IPS-15b (cell line): ENCODE measurements around the gene LONP1.

Source experiments
- H3K27me3 ChIP-seq: one replicate; pipeline ENCODE4 v1.6.1; 2013; ENCODE audit warnings: low read length; ENCODE audit not compliant: control insufficient read depth, insufficient read depth
- H3K36me3 ChIP-seq: one replicate; pipeline ENCODE4 v1.6.1; 2013; ENCODE audit warnings: low read length; ENCODE audit not compliant: control insufficient read depth, insufficient read depth
- H3K4me1 ChIP-seq: one replicate; pipeline ENCODE4 v1.6.1; 2013; ENCODE audit warnings: mild to moderate bottlenecking, low read length; ENCODE audit not compliant: control insufficient read depth, insufficient read depth
- H3K4me3 ChIP-seq: one replicate; pipeline ENCODE4 v1.5.1; 2013; ENCODE audit warnings: low read depth, low read length
- H3K9ac ChIP-seq: one replicate; pipeline ENCODE4 v1.6.1; 2013; ENCODE audit warnings: low read depth, mild to moderate bottlenecking, low read length
- H3K9me3 ChIP-seq: one replicate; pipeline ENCODE4 v1.6.1; 2013; ENCODE audit warnings: mild to moderate bottlenecking, low read length; ENCODE audit not compliant: control insufficient read depth, insufficient read depth

LONP1 gene

DNA sequence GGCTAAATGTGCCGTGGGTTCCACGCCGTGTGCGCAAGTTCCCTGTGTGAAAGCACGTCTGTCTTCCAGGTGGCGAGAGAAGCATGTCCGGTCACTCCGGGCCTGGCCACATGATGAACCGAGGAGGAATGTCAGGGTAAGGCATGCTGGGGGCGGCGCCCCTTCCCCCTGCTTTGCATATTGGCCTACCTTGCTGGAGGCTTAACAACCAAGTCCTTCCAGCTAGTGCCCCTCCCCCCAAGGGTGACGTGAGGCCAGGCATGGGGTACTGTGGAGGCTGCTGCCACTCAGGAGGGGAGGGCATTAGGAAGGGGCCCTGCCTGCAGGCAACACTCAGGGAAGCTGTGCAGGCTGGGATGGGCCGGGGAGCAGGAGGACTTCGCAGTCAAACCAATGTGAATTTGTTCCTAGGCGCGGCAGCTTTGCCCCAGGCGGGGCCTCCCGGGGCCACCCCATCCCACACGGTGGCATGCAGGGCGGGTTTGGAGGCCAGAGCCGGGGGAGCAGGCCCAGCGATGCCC lies 52.1 kb downstream of the LONP1 start:
- H3K27me3 ChIP-seq, result no peaks in the 10 kb centered on the region
- H3K36me3 ChIP-seq, result peaks cover 60% of the 10 kb centered on the region
- no peaks in the 10 kb centered on the region for H3K9me3 ChIP-seq
- peaks cover 4% of the 10 kb centered on the region for H3K4me1 ChIP-seq
- H3K9ac ChIP-seq, result no peak overlapping the region
- no peak overlapping the region for H3K4me3 ChIP-seq

GRCh38 chr19:5666921-5667610 lies 52.9 kb downstream of the LONP1 start:
- peaks cover 60% of the 10 kb centered on the region for H3K36me3 ChIP-seq
- H3K9ac ChIP-seq, result no peak overlapping the region

GRCh38 chr19:5665781-5666513 lies 54.0 kb downstream of the LONP1 start:
- peaks cover 60% of the 10 kb centered on the region for H3K36me3 ChIP-seq
- H3K4me1 ChIP-seq, result peaks cover 4% of the 10 kb centered on the region
- H3K4me3 ChIP-seq, result no peak overlapping the region
- H3K9ac ChIP-seq, result no peak overlapping the region
- H3K27me3 ChIP-seq, result no peaks in the 10 kb centered on the region
- no peaks in the 10 kb centered on the region for H3K9me3 ChIP-seq

More at GRCh38 chr19:5666921-5667610, 52.9 kb downstream of the LONP1 start:
- no peaks in the 10 kb centered on the region for H3K9me3 ChIP-seq
- peaks cover 4% of the 10 kb centered on the region for H3K4me1 ChIP-seq
- H3K27me3 ChIP-seq, result no peaks in the 10 kb centered on the region
- no peak overlapping the region for H3K4me3 ChIP-seq

DNA sequence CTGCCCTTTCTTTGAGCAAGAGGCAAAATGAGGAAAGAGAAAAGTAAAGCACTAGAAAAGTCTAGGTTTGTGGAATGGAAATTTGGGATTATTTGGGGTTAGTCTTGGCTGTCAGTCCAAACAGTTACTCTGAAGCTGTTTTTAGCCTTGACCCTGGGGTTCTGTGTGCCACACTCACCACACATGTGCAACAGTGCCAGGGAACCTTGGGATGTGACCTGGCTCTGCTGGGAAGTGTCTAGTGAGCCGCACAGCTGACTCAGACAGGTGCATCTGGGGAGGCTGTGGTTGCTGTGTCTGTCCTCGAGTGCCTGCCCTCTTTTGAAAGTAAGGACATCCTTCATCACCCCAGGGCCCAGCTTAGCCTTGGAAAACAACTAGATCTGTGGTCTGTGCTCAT lies 55.4 kb downstream of the LONP1 start:
- peaks cover 62% of the 10 kb centered on the region for H3K36me3 ChIP-seq
- H3K9ac ChIP-seq, result no peak overlapping the region
- no peak overlapping the region for H3K4me3 ChIP-seq
- no peaks in the 10 kb centered on the region for H3K9me3 ChIP-seq
- H3K4me1 ChIP-seq, result peaks cover 4% of the 10 kb centered on the region
- H3K27me3 ChIP-seq, result no peaks in the 10 kb centered on the region

GRCh38 chr19:5663904-5664303 lies 56.0 kb downstream of the LONP1 start:
- no peaks in the 10 kb centered on the region for H3K9me3 ChIP-seq
- H3K27me3 ChIP-seq, result no peaks in the 10 kb centered on the region
- peaks cover 56% of the 10 kb centered on the region for H3K36me3 ChIP-seq
- H3K4me3 ChIP-seq, result no peak overlapping the region
- no peak overlapping the region for H3K9ac ChIP-seq
- H3K4me1 ChIP-seq, result peaks cover 4% of the 10 kb centered on the region

DNA sequence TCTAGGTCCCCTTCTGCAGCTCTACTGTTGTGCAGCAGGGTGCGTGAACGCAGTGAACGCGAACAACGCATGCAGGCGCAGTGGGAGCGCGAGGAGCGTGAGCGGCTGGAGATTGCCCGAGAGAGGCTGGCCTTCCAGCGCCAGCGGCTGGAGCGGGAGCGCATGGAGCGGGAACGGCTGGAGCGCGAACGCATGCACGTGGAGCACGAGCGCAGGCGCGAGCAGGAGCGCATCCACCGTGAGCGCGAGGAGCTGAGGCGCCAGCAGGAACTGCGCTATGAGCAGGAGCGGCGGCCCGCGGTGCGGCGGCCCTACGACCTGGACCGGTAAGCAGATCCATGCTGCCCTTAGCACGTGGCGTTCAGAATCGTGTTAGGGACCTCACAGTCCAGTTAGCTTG lies 58.5 kb downstream of the LONP1 start:
- no peaks in the 10 kb centered on the region for H3K4me1 ChIP-seq
- no peak overlapping the region for H3K9ac ChIP-seq
- no peak overlapping the region for H3K4me3 ChIP-seq
- peaks cover 55% of the 10 kb centered on the region for H3K36me3 ChIP-seq
- H3K9me3 ChIP-seq, result no peaks in the 10 kb centered on the region
- H3K27me3 ChIP-seq, result no peaks in the 10 kb centered on the region

DNA sequence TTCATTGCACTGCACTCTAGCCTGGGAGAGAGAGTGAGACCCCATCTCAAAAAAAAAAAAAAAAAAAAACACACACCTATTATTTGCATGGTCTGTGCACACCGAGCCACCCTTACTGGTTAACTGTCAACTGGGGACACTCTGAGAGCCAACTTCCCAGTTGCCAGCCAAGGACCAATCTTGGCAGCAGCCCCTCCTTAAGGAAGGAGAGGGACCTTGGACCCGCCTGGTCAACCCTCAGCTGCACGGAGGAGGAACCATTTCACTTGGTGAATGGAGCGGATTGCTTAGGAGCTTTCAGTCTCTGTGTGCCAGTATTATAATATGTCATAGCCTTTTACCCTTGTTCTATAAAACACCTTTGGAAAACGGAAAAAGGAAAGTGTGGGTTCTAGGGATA lies 64.5 kb downstream of the LONP1 start:
- Histone ChIP-seq H3K9me3 (no peaks in the 10 kb centered on the region), H3K4me3 (no peak overlapping the region), H3K4me1 (no peaks in the 10 kb centered on the region), H3K27me3 (no peaks in the 10 kb centered on the region), H3K36me3 (peaks cover 63% of the 10 kb centered on the region), H3K9ac (no peak overlapping the region)

- H3K9me3 ChIP-seq, result no peaks in the 10 kb centered on the region
- H3K4me3 ChIP-seq, result no peak overlapping the region
- no peaks in the 10 kb centered on the region for H3K4me1 ChIP-seq
- H3K9ac ChIP-seq, result no peak overlapping the region
- peaks cover 66% of the 10 kb centered on the region for H3K36me3 ChIP-seq
- H3K27me3 ChIP-seq, result no peaks in the 10 kb centered on the region
These were observed 65.0 kb downstream of the LONP1 start for GRCh38 chr19:5654931-5655330.

DNA sequence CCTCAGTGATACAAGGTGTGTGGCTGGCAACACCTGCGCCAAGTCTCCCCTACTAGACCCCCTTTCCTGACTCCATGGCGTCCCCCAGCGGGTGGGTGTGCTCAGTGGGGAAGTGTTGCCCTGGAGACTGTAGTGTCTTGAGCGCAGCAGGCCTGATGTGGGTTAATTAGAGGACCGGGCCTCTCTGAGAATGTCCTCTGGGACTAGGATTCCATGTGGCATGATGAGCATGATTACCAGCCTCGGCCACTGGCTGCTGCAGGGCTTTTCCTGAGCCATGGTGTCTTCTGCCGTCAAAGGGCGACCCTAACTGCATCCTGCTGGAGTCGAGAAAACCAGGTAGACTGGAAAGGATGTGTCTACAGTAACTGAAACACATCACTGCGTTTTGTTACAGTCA lies 67.7 kb downstream of the LONP1 start:
- Histone ChIP-seq H3K36me3 (peaks cover 55% of the 10 kb centered on the region), H3K9me3 (no peaks in the 10 kb centered on the region), H3K9ac (no peak overlapping the region), H3K4me3 (no peak overlapping the region), H3K4me1 (no peaks in the 10 kb centered on the region), H3K27me3 (no peaks in the 10 kb centered on the region)

GRCh38 chr19:5651361-5651760 lies 68.6 kb downstream of the LONP1 start:
- Histone ChIP-seq H3K9me3 (no peaks in the 10 kb centered on the region), H3K36me3 (peaks cover 59% of the 10 kb centered on the region), H3K27me3 (no peaks in the 10 kb centered on the region), H3K4me3 (no peak overlapping the region), H3K4me1 (no peaks in the 10 kb centered on the region), H3K9ac (no peak overlapping the region)

- peaks cover 48% of the 10 kb centered on the region for H3K36me3 ChIP-seq
- H3K9me3 ChIP-seq, result no peaks in the 10 kb centered on the region
- H3K9ac ChIP-seq, result no peak overlapping the region
- H3K4me3 ChIP-seq, result no peak overlapping the region
- no peaks in the 10 kb centered on the region for H3K4me1 ChIP-seq
- no peaks in the 10 kb centered on the region for H3K27me3 ChIP-seq
These were observed 71.5 kb downstream of the LONP1 start for GRCh38 chr19:5648464-5648863.

- no peak overlapping the region for H3K4me3 ChIP-seq
- H3K36me3 ChIP-seq, result peaks cover 38% of the 10 kb centered on the region
- H3K9me3 ChIP-seq, result no peaks in the 10 kb centered on the region
- H3K27me3 ChIP-seq, result no peaks in the 10 kb centered on the region
- H3K4me1 ChIP-seq, result no peaks in the 10 kb centered on the region
- H3K9ac ChIP-seq, result no peak overlapping the region
These were observed 73.2 kb downstream of the LONP1 start for GRCh38 chr19:5646703-5647102.
